H1 (cell line): ENCODE data around the gene DENND10. TPM values are rescaled to one million over a fixed set of nuclear protein-coding genes. Genes with fewer than 3 reads are reported as not detected.

Source experiments
- CTCF ChIA-PET: fragments of 300-600 bp; sonication (Branson Sonifier 250); formaldehyde crosslinking; loops from one replicate; lab custom pipeline; 2021; ENCODE audit not compliant: partially characterized antibody; lab: Charles Lee
- POLR2A ChIA-PET: fragments of 300-600 bp; sonication (Branson Sonifier 250); formaldehyde crosslinking; loops from one replicate; lab custom pipeline; 2021; ENCODE audit warnings: inconsistent platforms; ENCODE audit not compliant: partially characterized antibody; lab: Charles Lee
- DNase-seq, 2 experiments: peaks; one replicate each; pipeline versions ENCODE4 v3.0.0 to v3.0.0-alpha.2; 2010 to 2022; ENCODE audit warnings: low spot score in 2 of 2, low read depth in 1 of 2, mixed read lengths in 1 of 2
- FAIRE-seq: peaks from 2 replicates; lab custom pipeline; 2011; peaks lifted over from hg19 to GRCh38; lab: Jason Lieb, UNC
- H2AFZ ChIP-seq: 2 replicates; pipeline ENCODE4 v1.8.1; 2012; ENCODE audit warnings: low read length, inconsistent platforms
- H2AK5ac ChIP-seq: 2 replicates; pipeline ENCODE4 v1.6.1; 2013; ENCODE audit warnings: low read depth, low read length
- H2BK120ac ChIP-seq: replicated peaks from 2 replicates; pipeline ENCODE3; 2013; ENCODE audit warnings: low read depth, low read length, inconsistent platforms
- H2BK12ac ChIP-seq: 2 replicates; pipeline ENCODE4 v1.6.1; 2013; ENCODE audit warnings: low read depth, low read length
- H2BK15ac ChIP-seq: 2 replicates; pipeline ENCODE4 v1.6.1; 2013; ENCODE audit warnings: low read length
- H2BK20ac ChIP-seq: 2 replicates; pipeline ENCODE4 v1.6.1; 2013; ENCODE audit warnings: low read length
- H2BK5ac ChIP-seq: 2 replicates; pipeline ENCODE4 v1.6.1; 2013; ENCODE audit warnings: low read depth, low read length
- H3K14ac ChIP-seq: 2 replicates; pipeline ENCODE4 v1.6.1; 2013; ENCODE audit warnings: inconsistent platforms; ENCODE audit not compliant: insufficient read length
- H3K18ac ChIP-seq: 2 replicates; pipeline ENCODE4 v1.6.1; 2013; ENCODE audit warnings: low read length; ENCODE audit errors: extremely low read depth
- H3K23ac ChIP-seq: 2 replicates; pipeline ENCODE4 v1.6.1; 2013; ENCODE audit warnings: inconsistent platforms; ENCODE audit not compliant: insufficient read length
- H3K23me2 ChIP-seq: 2 replicates; pipeline ENCODE4 v1.6.1; 2013; ENCODE audit warnings: low read depth, low read length
- H3K27ac ChIP-seq: 2 replicates; pipeline ENCODE4 v1.6.1; 2011; ENCODE audit warnings: low read depth, low read length, inconsistent platforms
- H3K27me3 ChIP-seq, 4 experiments: replicated peaks in 1 of 4; 1 replicate in 1 of 4; 2 replicates in 3 of 4; pipeline versions ENCODE4 v1.6.1 to v1.8.1; 2011 to 2013; ENCODE audit warnings: low read length in 3 of 4, mild to moderate bottlenecking in 3 of 4, inconsistent platforms in 2 of 4, mixed read lengths in 2 of 4, moderate library complexity in 1 of 4; ENCODE audit not compliant: control insufficient read depth in 3 of 4, insufficient read depth in 3 of 4; ENCODE audit errors: extremely low read depth in 1 of 4
- H3K36me3 ChIP-seq, 4 experiments: 2 replicates each; pipeline versions ENCODE4 v1.6.1 to v1.8.1; 2011 to 2013; ENCODE audit warnings: mild to moderate bottlenecking in 4 of 4, low read length in 3 of 4, moderate library complexity in 2 of 4, control low read depth in 1 of 4, inconsistent platforms in 1 of 4; ENCODE audit not compliant: insufficient read depth in 4 of 4, control insufficient read depth in 2 of 4
- H3K4ac ChIP-seq: replicated peaks from 2 replicates; pipeline ENCODE3; 2013; ENCODE audit warnings: low read length, low read depth, mixed read lengths, inconsistent platforms; ENCODE audit not compliant: insufficient read length
- H3K4me1 ChIP-seq, 4 experiments: replicated peaks in 1 of 4; 1 replicate in 1 of 4; 2 replicates in 3 of 4; pipeline versions ENCODE4 v1.6.1 to v1.8.1; 2011 to 2013; ENCODE audit warnings: low read length in 3 of 4, inconsistent platforms in 2 of 4, mixed read lengths in 1 of 4; ENCODE audit not compliant: insufficient read depth in 4 of 4, control insufficient read depth in 3 of 4
- H3K4me2 ChIP-seq, 2 experiments: 2 replicates each; pipeline versions ENCODE4 v1.6.1 to v1.8.1; 2011 to 2013; ENCODE audit warnings: low read depth in 2 of 2, low read length in 2 of 2, control low read depth in 1 of 2, inconsistent platforms in 1 of 2, mild to moderate bottlenecking in 1 of 2; ENCODE audit not compliant: insufficient read depth in 1 of 2
- H3K4me3 ChIP-seq, 4 experiments: fragments of 200-600, 300-600 bp in 1 of 4; sonication (generic), shearing (Covaris generic), sonication (Bioruptor Twin) in 1 of 4; 2 replicates each; pipeline versions ENCODE4 v1.5.1 to v1.8.1; 2011 to 2016; ENCODE audit warnings: low read length in 4 of 4, low read depth in 3 of 4, control low read depth in 2 of 4, inconsistent platforms in 2 of 4, mild to moderate bottlenecking in 2 of 4, mixed read lengths in 1 of 4, moderate library complexity in 1 of 4; ENCODE audit not compliant: insufficient read depth in 2 of 4; ENCODE audit errors: extremely low read depth in 1 of 4
- H3K56ac ChIP-seq: replicated peaks from 2 replicates; pipeline ENCODE3; 2013; ENCODE audit warnings: low read depth, mild to moderate bottlenecking, mixed read lengths, low read length, inconsistent platforms; ENCODE audit not compliant: insufficient read length
- H3K79me1 ChIP-seq: 2 replicates; pipeline ENCODE4 v1.6.1; 2013; ENCODE audit warnings: low read depth, low read length, control low read depth
- H3K79me2 ChIP-seq, 2 experiments: 2 replicates each; pipeline versions ENCODE4 v1.6.1 to v1.8.1; 2012 to 2013; ENCODE audit warnings: low read length in 2 of 2, mild to moderate bottlenecking in 2 of 2, inconsistent platforms in 1 of 2; ENCODE audit not compliant: insufficient read depth in 2 of 2, control insufficient read depth in 1 of 2
- H3K9ac ChIP-seq, 4 experiments: replicated peaks in 1 of 4; 1 replicate in 1 of 4; 2 replicates in 3 of 4; pipeline versions ENCODE4 v1.6.1 to v1.8.1; 2011 to 2013; ENCODE audit warnings: low read depth in 3 of 4, low read length in 3 of 4, control low read depth in 2 of 4, mild to moderate bottlenecking in 2 of 4, moderate library complexity in 2 of 4, inconsistent platforms in 1 of 4; ENCODE audit errors: extremely low read depth in 1 of 4
- H3K9me3 ChIP-seq, 2 experiments: 2 replicates each; pipeline versions ENCODE4 v1.6.1 to v1.8.1; 2012 to 2013; ENCODE audit warnings: mild to moderate bottlenecking in 2 of 2, moderate library complexity in 2 of 2, control low read depth in 1 of 2, inconsistent platforms in 1 of 2, low read depth in 1 of 2, low read length in 1 of 2, mixed read lengths in 1 of 2; ENCODE audit not compliant: insufficient read depth in 2 of 2
- H4K20me1 ChIP-seq, 2 experiments: replicated peaks in 1 of 2; 2 replicates each; pipeline versions ENCODE3 to v1.8.1; 2011 to 2013; ENCODE audit warnings: inconsistent platforms in 2 of 2, low read length in 2 of 2, mild to moderate bottlenecking in 1 of 2; ENCODE audit not compliant: insufficient read depth in 2 of 2, control insufficient read depth in 1 of 2
- H4K5ac ChIP-seq: 2 replicates; pipeline ENCODE4 v1.6.1; 2013; ENCODE audit warnings: low read length, low read depth, mixed read lengths, inconsistent platforms; ENCODE audit not compliant: insufficient read length
- H4K8ac ChIP-seq: 2 replicates; pipeline ENCODE4 v1.8.0; 2013; ENCODE audit warnings: mild to moderate bottlenecking, moderate library complexity, low read length, inconsistent platforms; ENCODE audit not compliant: insufficient read depth; ENCODE audit errors: extremely low read depth
- H4K91ac ChIP-seq: replicated peaks from 2 replicates; pipeline ENCODE3; 2013; ENCODE audit warnings: low read length, mixed read lengths, inconsistent platforms; ENCODE audit not compliant: insufficient read length
- CBX5 ChIP-seq: fragments of 300-800, 300-1000 bp; sonication (generic); IDR thresholded peaks from 2 replicates; pipeline ENCODE4 v1.7.1; 2016; ENCODE audit warnings: antibody characterized with exemption, low read length, low read depth
- CTBP2 ChIP-seq: IDR thresholded peaks from 2 replicates; pipeline ENCODE4 v1.7.0; 2011; ENCODE audit warnings: borderline replicate concordance, mild to moderate bottlenecking, moderate library complexity, mixed read lengths, low read length; ENCODE audit not compliant: insufficient read depth, insufficient read length
- E2F6 ChIP-seq: IDR thresholded peaks from 2 replicates; pipeline ENCODE4 v1.6.1; 2012; ENCODE audit warnings: inconsistent platforms
- EZH2 ChIP-seq: fragments of 200-600 bp; sonication (generic); IDR thresholded peaks from 2 replicates; pipeline ENCODE4 v1.7.1; 2012; ENCODE audit warnings: low read depth, mild to moderate bottlenecking, moderate library complexity, low read length, inconsistent platforms; ENCODE audit not compliant: severe bottlenecking
- GTF2F1 ChIP-seq: IDR thresholded peaks from 2 replicates; pipeline ENCODE4 v1.6.1; 2012; ENCODE audit warnings: low read depth, low read length, improper control_type of control experiment, borderline replicate concordance
- KDM5A ChIP-seq: fragments of 200-600 bp; IDR thresholded peaks from 2 replicates; pipeline ENCODE4 v1.7.1; 2012; ENCODE audit warnings: mild to moderate bottlenecking, low read length, inconsistent platforms, mixed read lengths
- NRF1 ChIP-seq: IDR thresholded peaks from 2 replicates; pipeline ENCODE4 v1.6.1; 2011; ENCODE audit warnings: mild to moderate bottlenecking, low read depth, low read length, improper control_type of control experiment
- PHF8 ChIP-seq: fragments of 200-600 bp; sonication (generic); conservative IDR thresholded peaks from 2 replicates; pipeline ENCODE4 v1.7.1; 2012; ENCODE audit warnings: low read depth, mild to moderate bottlenecking, inconsistent platforms, low read length, moderate library complexity
- POU5F1 ChIP-seq: IDR thresholded peaks from 2 replicates; pipeline ENCODE4 v1.6.1; 2011; ENCODE audit warnings: low read depth, mild to moderate bottlenecking, low read length, moderate library complexity
- SAP30 ChIP-seq: fragments of 300-600 bp; sonication (generic); IDR thresholded peaks from 2 replicates; pipeline ENCODE4 v1.7.1; 2012; ENCODE audit warnings: low read length, moderate library complexity, mild to moderate bottlenecking, inconsistent platforms; ENCODE audit not compliant: insufficient read depth, insufficient replicate concordance
- TAF7 ChIP-seq: optimal IDR thresholded peaks from 2 replicates; pipeline ENCODE3; 2011; ENCODE audit warnings: low read depth, mild to moderate bottlenecking, inconsistent platforms, low read length, moderate library complexity, borderline replicate concordance
- whole genome bisulfite sequencing, 2 experiments: shearing (Covaris generic) in 1 of 2; methylation state at CpG; one replicate each; pipeline versions ENCODE4 v1.1.6 to v1.1.7; 2013 to 2015; ENCODE audit warnings: low lambda C conversion rate in 2 of 2, mixed read lengths in 2 of 2, inconsistent platforms in 1 of 2, low coverage in 1 of 2, missing lambda C conversion rate in 1 of 2; ENCODE audit not compliant: insufficient replicate concordance in 2 of 2, insufficient coverage in 1 of 2, insufficient read length in 1 of 2; ENCODE audit errors: extremely low coverage in 1 of 2, missing lambda C conversion rate in 1 of 2; 5-methylcytosine and 5-hydroxymethylcytosine counted together
- polyA plus RNA-seq, 7 experiments: library from polyadenylated mRNA; depleted of rRNA in 3 of 7; stranded (reverse) in 5 of 7; unstranded in 2 of 7; fragments of >200 nt in 5 of 7; fragments of 200-250 nt in 2 of 7; gene quantifications; 1 replicate in 5 of 7; 2 replicates in 1 of 7; 4 replicates in 1 of 7; pipeline versions ENCODE4 v1.2.1 to v1.2.3, GENCODE V29; 2011 to 2013; ENCODE audit warnings: missing spikeins in 2 of 7, mixed read lengths in 2 of 7
- total RNA-seq: library from RNA; stranded (reverse); fragmentation: NEBNext Ultra II Directional; extraction: Animal tissue kit (Norgen Biotek cat#: 25700); gene quantifications from 2 replicates; pipeline ENCODE4 v1.2.1, GENCODE V29; 2021

The DENND10 gene
- total and polyA plus RNA-seq, 2 of the 8 experiments (the other 6 are each of a cell fraction or from before 2014, with no cell fraction given): 49.3 to 64.4 TPM

- peaks cover 0 to 3% of the 10 kb centered on the region in 2 experiments for H4K20me1 ChIP-seq
- no peak overlapping the region for H3K27ac ChIP-seq
- no peaks in the 10 kb centered on the region; a peak in 2 of 7 replicates for H3K27me3 ChIP-seq
- no peak overlapping the region for H4K8ac ChIP-seq
- no peak overlapping the region for H2BK15ac ChIP-seq
- 96% methylated on average over 5 of the region's 5 CpGs; no CpG with 5 or more reads in 1 of the 2 experiments for WGBS, 2 experiments
- no peak overlapping the region for H3K56ac ChIP-seq
- H3K36me3 ChIP-seq: peaks cover 0 to 6% (median 0%) of the 10 kb centered on the region in 4 experiments; a peak in 3 of 8 replicates
- POLR2A ChIA-PET: interaction anchor here (0.9 kb wide), 1 partner anchor 17 kb away, joined by 5 read pairs; the partner anchor contains the start of gene PRDX3
- no peak overlapping the region for H3K4ac ChIP-seq
- H3K23me2 ChIP-seq: peaks cover 10% of the 10 kb centered on the region
- no peak overlapping the region for H3K23ac ChIP-seq
- H3K14ac ChIP-seq: no peak overlapping the region
- no peak overlapping the region for H2BK5ac ChIP-seq
- DNase-seq (no peak), FAIRE-seq (no peak)
- no peak overlapping the region for H3K18ac ChIP-seq
- H2BK20ac ChIP-seq: no peak overlapping the region
- no peak overlapping the region for H3K4me3 ChIP-seq
- no peaks in the 10 kb centered on the region for H3K79me1 ChIP-seq
- CTCF ChIA-PET: interaction anchor here (1.2 to 1.6 kb wide), 2 partner anchors 32 to 66 kb away, joined by 3 read pairs; no protein-coding TSS in a partner anchor
- peaks cover 0 to 5% (median 0%) of the 10 kb centered on the region in 4 experiments; a peak in 2 of 7 replicates for H3K4me1 ChIP-seq
- no peak overlapping the region for H2AFZ ChIP-seq
- H3K9me3 ChIP-seq: no peaks in the 10 kb centered on the region; a peak in 1 of 4 replicates
- no peak overlapping the region for H2AK5ac ChIP-seq
- no peak overlapping the region for H2BK12ac ChIP-seq
- H3K4me2 ChIP-seq: no peak overlapping the region
- no peak overlapping the region for H2BK120ac ChIP-seq
- no peak overlapping the region for H4K5ac ChIP-seq
- no peak overlapping the region for H4K91ac ChIP-seq
- no peak overlapping the region for H3K9ac ChIP-seq
- no peaks in the 10 kb centered on the region for H3K79me2 ChIP-seq
- TF ChIP-seq CBX5 (no peak), EZH2 (no peak), SAP30 (no peak), POU5F1 (no peak), PHF8 (no peak), KDM5A (no peak), TAF7 (no peak), NRF1 (no peak), GTF2F1 (no peak), E2F6 (no peak), CTBP2 (no peak)
These were observed 58.7 kb downstream of the DENND10 start for GRCh38 chr10:119162452-119163092.
